GM10266 (cell line): ENCODE results near the gene SOX21.
"Not testable (repeated sequence)": the region's sequence is repeated elsewhere in the genome, so short reads cannot be mapped to it uniquely, and the experiment has no call there.

Experiments used
- DNase-seq: peaks from one replicate; pipeline ENCODE4 v3.0.0; 2012; ENCODE audit errors: extremely low spot score
- TF ChIP-seq, protein P1 (sequence below): IDR thresholded peaks from 2 replicates; pipeline ENCODE4 v1.5.1; 2012; ENCODE audit warnings: mild to moderate bottlenecking, low read depth; ENCODE audit not compliant: control insufficient read depth, insufficient read depth; ENCODE audit errors: missing control alignments

The SOX21 gene

DNA sequence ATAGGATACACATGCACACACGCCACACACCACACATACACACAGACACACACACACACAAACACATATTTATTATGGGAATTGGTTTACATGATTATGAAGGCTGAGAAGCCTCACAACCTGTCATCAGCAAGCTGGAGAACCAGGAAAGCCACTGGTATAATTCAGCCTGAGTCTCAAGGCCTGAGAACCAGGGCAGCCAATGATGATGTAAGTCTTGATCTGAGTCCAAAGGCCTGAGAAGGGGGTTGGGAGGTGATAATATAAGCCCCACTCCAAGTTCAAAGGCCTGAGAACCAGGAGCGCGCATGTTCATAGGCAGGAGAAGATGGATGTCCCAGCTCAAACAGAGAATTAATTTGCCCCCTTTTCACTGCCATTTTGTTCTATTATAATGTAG is 18.7 kb upstream of the SOX21 start:
- DNase-seq: no peak
- TF ChIP-seq, protein P1, sequence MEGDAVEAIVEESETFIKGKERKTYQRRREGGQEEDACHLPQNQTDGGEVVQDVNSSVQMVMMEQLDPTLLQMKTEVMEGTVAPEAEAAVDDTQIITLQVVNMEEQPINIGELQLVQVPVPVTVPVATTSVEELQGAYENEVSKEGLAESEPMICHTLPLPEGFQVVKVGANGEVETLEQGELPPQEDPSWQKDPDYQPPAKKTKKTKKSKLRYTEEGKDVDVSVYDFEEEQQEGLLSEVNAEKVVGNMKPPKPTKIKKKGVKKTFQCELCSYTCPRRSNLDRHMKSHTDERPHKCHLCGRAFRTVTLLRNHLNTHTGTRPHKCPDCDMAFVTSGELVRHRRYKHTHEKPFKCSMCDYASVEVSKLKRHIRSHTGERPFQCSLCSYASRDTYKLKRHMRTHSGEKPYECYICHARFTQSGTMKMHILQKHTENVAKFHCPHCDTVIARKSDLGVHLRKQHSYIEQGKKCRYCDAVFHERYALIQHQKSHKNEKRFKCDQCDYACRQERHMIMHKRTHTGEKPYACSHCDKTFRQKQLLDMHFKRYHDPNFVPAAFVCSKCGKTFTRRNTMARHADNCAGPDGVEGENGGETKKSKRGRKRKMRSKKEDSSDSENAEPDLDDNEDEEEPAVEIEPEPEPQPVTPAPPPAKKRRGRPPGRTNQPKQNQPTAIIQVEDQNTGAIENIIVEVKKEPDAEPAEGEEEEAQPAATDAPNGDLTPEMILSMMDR: no peak

DNA sequence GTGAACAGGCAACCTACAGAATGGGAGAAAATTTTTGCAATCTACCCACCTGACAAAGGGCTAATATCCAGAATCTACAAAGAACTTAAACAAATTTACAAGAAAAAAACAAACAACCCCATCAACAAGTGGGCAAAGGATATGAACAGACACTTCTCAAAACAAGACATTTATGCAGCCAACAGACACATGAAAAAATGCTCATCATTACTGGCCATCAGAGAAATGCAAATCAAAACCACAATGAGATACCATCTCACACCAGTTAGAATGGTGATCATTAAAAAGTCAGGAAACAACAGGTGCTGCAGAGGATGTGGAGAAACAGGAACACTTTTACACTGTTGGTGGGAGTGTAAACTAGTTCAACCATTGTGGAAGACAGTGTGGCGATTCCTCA is 17.6 kb upstream of the SOX21 start:
- not testable (repeated sequence) for DNase-seq

DNA sequence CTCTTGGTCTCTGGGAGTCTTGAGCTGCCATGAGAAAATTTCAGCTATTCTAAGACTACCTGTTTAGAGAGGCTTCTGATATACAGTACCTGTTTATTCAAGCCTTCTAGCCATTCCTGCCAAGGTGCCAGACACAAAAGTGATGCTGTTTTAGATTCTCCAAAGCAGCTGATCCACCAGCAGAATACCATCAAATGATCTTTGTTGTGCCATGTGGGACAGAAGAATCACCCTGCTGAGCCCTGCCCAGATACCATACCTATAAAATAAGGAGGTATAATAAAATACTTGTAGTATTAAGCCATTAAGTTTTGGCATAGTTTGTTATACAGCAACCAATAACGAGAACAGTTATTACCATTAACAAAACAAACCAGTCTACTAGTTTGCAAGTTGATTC is 14.1 kb upstream of the SOX21 start:
- DNase-seq: no peak
- TF ChIP-seq, protein P1: no peak

GRCh38 chr13:94722609-94723345 is 10.4 kb upstream of the SOX21 start:
- no peak for DNase-seq
- TF ChIP-seq, protein P1: no peak

DNA sequence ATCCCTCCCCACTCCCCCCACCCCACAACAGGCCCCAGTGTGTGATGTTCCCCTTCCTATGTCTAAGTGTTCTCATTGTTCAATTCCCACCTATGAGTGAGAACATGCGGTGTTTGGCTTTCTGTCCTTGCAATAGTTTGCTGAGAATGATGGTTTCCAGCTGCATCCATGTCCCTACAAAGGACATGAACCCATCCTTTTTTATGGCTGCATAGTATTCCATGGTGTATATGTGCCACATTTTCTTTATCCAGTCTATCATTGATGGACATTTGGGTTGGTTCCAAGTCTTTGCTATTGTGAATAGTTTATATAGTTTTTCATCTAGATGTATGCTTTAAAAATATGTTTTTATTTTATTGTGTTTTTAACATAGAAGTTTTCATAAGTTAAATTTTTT is 6.4 kb upstream of the SOX21 start:
- DNase-seq: not testable (repeated sequence)

GRCh38 chr13:94717916-94718315 is 5.6 kb upstream of the SOX21 start:
- TF ChIP-seq, protein P1: no peak
- DNase-seq: no peak

DNA sequence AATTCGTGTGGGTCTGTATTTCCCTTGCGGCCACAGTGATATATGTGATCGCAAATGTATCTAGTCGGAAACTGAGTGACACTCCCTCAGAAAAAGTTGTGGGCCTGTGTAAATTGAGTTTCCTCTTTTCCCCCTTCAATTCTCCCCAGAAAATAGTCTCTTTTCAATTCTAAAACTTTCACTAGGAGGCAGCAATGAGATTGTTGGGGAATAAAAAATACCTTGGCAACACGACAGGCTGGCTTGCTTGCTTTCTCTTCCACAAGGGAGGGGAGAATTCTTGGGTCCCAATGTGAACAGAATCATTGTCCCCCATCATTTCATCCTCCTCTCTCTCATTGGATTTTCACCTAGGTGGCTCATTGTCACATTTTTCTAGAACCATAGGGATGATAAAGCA is 3.7 kb upstream of the SOX21 start:
- no peak for DNase-seq
- TF ChIP-seq, protein P1: no peak

GRCh38 chr13:94713561-94714182 is 1.3 kb upstream of the SOX21 start:
- no peak for DNase-seq
- TF ChIP-seq, protein P1: no peak
